Anterior cingulate cortex (tissue), 58 donors: Measurements from ENCODE around the gene DDC.
"Not testable (repeated sequence)": the region's sequence is repeated elsewhere in the genome, so short reads cannot be mapped to it uniquely, and the experiment has no call there.

Experiments
- DNase-seq, 58 donors: peaks; one replicate each; lab custom pipeline; 2025; lab: John Stamatoyannopoulos, UW

The DDC gene

DNA sequence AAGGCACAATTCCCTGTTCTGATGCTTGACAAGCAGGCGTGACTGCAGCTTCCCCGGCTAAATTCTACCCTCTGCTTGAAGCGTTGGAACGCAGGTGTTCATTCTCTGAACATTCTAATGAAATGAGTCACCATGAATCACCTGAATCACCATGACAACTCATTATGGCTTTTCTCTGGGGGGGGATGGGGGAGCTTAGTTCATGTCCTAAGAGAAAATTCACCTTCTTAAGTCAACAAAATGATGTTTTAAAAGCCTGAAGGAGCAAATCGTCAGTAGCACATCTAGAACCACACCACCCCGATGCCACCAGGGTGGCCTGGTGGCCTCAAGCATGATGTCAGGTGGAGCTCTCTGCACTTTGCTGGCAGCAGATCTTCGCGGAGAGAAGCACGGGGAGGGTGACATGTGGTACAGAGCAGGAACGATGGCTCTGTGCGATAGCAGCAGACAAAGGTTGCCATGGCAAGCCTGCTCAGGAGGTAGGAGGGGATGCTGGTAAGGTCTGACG is 33.7 kb downstream of the DDC start:
- DNase-seq, result peak in 17 of 58 donors; percentile 5 to 59 (median 32)

DNA sequence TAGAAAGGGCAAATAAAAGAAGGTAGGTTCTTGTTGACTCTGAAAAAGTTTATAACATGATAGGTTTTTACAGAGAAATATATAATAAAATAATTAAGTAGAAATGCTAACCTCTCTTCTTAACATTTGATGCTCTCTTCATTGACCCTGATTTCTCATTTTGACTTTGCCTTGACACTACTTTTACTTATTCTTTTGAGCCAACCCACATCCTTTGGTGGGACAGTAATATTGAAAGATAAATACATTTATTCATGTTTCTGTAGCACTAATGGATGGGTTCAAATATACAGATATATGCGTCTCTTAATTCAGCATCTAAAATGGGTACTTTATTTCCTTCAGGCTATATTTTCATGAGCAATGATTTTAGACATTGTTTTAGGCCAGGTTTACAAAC is 34.4 kb downstream of the DDC start:
- DNase-seq, result no peak

DNA sequence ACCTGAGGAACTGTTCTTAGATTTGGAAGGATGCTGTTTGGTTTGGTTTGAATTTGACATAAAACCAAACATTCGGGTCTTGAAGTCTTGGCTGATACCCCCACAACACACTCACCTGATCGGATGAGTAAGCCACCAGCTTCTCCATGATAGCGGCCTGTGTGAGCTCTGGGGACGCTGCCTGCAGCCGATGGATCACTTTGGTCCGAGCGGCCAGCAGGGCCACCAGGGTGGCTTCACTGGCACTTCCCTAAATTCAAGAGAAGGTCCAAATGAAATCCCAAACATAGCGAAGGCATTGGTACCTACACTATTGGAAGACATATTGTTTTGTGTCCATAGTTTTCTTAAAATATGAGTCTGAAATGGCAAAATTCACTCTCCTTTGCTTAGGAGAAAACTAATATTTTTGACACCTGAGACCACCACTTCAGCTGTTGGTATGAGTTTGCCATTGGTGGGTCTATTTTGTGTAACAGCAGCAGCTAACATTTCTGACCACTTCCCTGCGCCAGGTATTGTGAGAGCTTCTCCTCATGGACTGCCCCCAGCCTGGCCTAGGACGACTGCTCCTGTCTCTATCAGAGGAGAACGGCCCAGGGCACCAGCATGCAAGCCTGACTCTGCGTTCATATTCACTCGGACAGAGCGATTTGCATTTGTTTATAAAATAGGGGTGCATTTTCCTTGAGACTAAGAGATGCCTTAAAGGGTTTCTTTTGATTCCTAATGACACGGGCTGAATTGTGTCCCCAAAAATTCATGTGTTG is 35.9 kb downstream of the DDC start:
- no peak for DNase-seq

DNA sequence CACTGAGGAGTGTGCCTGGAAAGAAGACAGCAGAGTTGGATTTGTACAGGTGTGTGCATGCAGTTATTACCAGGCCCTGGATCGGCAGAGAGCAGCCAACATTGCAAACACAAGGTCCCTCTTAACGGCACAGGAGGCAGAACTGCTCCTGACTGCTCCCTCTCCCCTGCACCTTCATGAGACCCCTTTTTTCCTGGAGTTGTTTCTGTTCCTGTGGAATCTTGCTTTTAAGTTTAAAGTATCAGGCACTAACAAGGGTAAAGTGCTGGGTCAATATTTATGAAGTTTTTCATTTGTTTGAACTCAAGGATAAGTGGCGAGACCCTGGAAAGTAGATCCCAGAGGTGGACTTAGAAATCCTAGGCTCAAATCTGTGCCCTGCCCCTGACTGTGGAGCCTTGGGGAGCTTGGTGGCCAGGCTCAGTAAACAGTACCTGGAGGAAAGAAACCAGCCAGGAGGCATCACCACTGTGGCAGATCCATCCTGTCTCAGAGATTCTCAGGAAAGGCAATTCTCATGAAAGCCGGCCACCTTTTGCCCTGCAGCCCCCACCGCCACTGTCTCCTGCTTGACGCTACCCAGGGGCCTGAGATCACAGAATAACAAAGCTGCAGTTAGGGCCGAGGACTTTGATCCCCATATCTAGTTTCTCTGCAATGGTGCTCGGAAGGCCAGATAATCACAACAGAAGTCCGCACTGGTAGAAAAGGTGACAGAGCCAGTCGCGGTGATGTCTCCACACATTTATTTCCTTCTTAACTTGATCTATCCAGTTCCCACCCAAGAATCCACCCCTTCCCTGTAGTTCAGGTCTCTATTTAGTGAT is 36.7 kb downstream of the DDC start:
- no peak for DNase-seq

DNA sequence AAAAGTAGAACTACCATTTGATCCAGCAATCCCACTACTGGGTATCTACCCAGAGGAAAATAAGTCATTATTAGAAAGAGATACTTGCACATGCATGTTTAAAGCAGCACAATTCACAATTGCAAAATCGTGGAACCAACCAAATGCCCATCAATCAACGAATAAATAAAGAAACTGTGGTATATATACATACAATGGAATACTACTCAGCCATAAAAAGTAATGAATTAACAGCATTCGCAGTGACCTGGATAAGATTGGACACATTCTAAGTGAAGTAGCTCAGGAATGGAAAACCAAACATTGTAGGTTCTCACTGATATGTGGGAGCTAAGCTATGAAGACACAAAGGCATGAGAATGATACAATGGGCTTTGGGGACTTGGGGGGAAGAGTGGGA is 45.9 kb downstream of the DDC start:
- DNase-seq, result not testable (repeated sequence)

DNA sequence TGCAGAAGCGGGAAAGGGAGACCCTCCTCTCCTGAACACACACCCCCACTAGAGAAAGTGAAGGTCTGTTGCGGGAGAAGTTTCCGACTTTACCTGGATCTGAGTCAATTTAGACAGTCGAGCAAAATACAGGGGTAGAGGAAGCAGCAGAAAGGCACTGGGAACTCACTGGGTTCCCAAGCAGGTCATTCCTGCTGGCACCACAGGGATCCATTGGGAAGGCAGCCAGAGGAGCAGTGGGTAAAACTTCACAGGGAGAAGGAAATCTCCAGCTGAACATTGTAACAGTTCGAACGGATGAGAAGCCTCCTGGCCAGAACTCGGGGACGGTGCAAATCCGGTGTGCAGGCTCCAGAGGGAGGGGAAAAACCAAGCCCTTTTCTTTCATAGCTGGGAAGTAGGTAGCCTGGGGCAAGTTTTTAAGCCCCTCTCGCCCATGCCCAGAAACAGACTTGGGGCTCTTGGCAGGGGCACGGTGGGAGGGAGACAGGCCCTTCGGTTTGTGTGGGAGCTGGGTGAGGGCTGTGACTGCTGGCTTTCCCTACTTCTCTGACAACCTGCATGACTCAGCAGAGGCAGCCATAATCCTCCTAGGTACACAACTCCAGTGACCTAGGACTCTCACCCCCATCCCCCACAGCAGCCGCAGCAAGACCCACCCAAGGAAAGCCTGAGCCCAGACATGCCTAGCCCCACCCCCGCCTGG is 51.9 kb downstream of the DDC start:
- no peak for DNase-seq

DNA sequence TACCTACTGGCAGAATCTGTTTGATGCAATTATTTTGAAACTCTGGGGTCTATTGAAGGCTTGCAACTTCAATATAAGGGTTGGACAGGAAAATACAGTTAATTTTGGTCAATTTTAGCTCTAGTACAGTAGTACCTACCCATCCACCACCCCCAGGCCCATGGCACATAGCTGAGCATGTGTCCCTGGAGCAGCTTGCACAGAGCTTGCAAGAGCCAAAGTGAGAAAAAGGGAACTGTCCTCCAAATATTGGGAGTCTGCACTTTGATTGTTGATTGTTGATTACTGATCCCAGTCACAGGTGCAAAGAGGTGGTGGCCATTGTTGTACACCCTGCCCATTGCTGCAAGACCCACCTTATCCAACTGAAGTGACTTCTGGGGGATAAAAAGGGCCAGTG is 52.8 kb downstream of the DDC start:
- DNase-seq, result no peak

DNA sequence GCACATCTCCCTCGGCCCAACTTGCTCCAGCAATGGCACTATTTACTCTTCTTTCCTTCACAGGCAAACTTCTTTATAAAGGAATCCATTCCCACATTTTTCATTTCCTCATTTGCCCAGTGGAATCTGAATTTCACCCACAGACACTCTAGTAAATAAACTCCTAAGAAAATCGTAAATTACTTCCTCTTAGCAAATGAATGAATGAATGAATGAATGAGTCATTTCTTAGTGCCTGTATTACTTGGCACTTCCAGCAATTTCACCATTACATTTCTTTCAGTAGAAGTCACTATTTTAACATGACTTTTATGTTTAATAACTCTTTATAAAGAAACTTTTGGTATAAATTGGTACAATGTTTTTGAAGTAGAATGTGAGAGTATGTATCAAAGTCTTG is 55.7 kb downstream of the DDC start:
- DNase-seq, result no peak

DNA sequence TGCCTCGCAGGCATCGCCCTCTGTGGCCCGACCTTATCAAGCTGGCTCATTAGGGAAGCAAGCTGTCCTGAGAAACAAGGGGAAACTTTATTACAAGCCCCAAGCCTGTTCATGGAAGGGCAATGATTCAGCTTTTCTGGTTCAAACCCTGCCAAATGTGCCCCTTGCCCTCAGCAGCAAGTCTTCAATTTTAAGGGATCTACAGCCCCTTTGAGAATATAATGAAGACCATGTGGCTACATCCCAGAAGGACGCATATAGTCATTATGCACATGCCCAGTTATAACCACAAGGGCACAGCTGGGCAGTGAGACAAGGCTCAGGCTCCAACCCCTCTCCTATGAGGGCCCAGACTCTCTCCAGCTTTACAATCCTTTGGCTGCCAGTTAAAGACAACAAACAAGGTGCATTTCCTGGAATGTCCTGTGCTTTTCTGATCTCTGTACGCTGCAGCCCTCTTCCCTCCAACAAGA is 56.7 kb downstream of the DDC start:
- DNase-seq, result no peak

DNA sequence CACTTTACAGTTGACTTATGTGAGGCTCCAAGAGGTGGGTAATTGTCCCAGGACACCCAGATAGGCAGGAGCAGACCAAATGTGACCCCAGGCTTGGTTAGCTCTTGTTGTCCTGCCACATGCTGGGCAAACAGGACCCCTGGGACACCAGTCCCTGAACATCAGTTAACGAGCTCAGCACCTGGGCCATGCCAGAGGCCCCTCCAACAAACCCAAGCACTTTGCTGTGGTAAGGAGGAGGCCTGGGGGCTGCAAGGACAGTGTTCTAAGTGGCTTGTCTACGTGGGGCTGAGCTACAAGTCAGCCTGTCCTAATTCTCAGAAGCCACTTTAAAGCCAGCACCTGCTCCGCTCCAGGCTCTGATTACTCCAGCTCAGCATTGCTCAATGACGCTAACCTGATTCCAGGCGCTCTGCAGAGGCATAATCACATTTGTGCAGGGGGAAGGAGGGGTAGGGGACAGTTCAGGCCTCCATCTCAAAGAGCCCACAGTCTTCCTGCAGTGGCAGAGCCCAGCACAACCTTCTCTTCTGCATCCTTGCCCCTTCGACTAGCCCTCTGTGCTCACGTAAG is 57.2 kb downstream of the DDC start:
- no peak for DNase-seq

DNA sequence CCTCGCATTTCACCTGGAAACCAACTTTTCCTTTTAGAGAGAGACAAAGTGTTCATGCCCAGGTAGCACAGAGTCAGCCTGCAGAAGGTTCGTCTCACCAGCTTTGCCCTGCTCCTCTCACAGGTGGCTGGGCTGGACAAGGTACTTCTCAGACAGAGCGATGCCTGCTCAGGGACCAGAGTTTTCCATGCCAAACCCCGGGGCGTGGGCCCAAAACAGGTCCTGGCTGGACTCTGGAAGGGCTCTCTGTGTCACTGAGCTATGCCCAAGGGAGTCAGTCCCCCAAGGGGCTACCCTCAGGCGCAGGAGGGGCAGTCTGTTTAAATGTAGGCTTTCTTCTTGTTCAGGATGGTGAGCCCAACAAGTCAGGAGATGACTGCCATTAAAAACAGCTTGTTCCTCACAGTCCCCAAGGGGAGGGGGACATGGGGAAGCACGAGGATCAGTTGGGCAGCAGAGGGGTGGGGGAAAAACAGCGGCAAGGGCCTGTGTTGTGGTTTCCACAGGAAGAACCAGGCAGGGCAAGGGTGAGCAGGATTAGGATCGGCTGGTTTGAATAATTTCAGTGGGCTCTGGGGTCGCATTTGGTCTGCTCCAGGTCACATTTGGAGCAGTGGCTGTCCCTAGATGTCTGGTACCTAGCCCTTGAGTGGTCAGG is 59.5 kb downstream of the DDC start:
- no peak for DNase-seq

DNA sequence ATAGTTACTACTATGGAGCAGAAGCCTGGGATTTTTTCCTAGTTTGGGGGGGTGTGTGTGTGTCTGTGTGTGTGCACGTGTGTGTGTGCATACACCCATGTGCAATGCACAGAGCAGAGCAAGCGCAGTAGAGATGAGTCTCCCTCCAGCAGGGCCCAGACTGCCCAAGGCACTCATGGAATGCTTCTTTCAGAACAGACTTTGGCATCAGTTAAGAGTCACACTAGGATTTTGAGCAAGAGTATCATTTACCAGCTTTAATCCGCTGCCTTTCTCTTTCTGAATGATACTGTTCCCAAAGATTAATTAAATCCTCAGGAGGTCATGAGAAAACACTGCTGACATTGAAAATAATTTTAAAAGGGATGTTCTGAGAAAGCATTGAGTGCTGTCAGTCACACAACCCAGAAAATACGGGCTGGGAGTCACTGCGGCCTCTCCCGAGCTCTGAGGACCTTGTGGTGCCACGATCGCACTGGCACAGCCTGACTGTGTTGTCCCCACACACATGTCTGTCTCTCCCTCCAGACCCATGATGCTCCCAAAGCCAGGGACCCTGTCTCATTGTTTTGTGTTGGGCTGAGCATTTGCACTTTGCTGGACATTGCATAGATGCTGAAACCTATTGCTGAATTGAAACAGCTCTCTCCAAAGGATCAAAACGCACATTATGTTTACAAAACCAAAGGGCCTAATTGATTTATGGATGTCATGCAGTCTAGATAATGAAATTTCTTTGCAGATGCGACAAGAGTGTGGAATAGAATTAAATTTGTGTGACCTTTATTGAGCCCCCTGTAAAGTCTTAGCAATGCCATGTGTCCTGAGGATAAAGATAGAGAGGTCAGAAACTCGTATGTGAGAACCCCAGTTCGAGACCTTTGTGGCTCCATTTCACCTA is 60.3 kb downstream of the DDC start:
- DNase-seq, result no peak

DNA sequence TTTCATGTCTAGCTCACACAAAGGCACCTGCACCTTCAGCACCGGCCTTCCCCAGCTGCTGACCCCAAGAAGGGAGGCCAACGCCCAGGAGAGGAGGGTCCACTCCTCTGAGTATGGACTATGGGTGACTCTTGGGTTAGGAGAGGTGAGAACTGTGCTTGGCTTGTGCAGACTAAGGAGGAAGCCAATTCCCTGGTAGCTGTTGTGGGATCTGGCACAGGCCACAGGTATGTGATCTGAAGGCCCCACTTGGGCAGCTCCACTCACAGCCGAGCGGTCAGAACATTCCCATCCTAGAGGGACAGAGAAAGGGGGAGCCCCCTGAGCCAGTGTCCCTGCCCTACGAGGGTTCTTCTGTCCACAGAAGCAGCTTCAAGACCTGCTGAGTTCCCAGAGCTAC is 62.3 kb downstream of the DDC start:
- no peak for DNase-seq

DNA sequence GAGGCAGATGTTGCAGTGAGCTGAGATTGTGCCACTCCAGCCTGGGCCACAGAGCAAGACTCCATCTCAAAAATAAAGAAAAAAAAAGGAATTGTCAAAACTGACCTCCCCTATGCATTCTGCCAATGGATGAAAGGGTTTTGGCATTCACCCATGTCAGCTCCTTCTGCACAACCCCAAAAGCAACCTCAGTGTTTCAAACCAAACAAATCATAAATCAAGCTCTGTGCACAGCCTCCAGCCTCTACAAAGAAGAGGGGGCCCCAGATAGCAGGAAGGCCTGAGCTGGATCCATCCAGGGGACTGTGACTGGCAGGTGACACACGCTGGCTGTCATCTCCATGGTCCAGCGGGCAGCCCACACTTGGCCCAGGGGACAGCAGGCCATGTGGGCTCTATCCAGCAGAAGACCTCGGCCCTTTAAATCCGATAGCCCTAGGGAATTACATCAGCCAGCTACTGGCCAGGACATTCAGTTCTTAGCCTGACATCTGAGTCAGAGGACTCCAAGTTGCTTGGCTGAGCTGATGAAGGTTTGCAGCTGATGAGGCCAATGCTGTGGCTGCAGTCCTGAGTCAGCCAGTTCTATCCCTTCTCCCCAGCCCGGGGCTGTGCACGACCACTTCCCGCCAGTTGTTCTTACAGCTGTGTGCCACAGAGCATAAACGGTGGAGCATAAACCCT is 63.1 kb downstream of the DDC start:
- DNase-seq, result no peak

DNA sequence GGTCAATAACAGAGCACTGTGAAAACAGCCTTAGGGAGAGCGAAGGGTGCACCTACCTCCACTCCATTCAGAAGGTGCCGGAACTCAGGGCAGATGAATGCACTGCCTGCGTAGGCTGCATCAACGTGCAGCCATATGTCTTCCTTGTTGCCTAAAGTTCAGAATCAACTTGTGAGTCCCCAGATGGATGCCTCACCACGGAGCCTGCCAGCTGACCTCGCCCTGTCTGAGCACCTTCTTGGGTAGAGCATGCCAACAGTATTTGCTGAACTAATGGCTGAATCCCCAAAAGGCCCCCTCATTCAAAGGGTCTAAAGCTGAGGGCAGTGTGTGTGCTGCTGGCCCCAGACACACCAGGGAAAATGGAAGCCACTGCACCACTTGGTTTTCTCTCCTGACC is 66.1 kb downstream of the DDC start:
- DNase-seq, result no peak

DNA sequence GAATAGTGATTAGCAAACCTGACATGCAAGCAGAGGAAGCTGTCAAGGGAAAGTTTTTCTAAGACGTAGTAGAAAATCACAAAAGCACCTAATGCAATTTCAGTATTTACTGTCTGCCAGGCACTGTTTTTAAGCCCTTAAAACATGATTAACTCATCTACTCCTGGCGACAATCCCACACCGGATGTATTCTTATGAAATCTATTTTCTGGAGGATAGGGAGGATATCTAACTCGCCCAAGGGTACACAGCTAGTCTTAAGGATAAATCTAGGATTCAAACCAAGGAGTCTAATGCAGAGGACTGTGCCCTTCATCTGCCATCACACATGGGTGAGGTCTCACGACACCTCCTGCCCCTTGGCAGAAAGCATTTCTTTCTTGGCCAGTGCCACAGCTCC is 67.2 kb downstream of the DDC start:
- no peak for DNase-seq

DNA sequence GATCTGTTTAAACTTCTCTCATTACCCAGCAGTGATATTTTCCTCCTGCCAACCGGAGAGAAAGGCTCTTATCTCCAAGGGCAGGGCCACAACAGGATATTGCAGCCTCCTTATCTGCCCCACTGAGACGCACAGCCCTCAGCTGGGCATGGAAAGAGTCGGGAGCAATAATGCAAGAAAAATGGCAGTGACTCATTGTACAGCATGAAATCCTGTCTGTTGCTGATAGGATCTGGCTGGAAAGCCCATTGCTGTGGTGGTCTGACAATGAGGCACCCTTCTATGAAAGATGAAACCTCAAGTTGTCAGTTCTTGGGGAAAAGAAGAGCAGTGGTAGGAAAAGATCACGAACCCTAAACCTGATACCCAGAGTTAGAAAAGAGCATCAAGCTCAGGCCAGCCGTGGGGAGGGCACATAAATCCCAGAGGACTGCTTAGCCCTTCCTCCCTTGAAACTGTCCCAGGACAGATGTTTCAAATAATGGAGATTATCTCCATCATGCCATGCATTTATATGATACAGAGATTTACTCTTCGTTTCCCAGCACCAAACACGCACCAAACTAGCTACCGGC is 68.0 kb downstream of the DDC start:
- DNase-seq, result no peak

DNA sequence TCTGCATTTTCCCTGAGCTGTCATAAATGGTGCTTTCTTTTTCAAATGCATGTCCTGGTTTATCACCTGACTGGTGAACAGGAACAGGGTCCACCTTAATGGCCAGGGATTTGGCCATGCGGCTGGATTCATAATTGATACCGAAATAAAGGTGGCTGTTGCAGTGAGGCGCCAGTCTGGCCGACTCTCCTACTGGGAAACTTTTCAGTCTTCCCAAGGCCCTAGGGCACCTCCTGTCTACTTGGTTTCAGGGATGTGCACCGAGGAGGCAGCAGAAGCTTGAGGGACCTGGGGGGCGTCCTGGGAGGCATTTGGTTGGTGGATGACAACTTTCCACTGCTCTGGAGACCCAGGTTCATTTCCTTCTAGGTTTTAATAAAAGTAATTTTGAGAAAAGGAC is 68.6 kb downstream of the DDC start:
- no peak for DNase-seq
